HG02588 (cell line): Measurements from ENCODE around the gene GUCY1A1.
A peak's percentile ranks its signal among the peaks of the same experiment; 100 is the strongest.

ENCODE experiments used
- ATAC-seq: cut with Tn5 transposase; IDR thresholded peaks from one replicate; pipeline ENCODE4 v1.9.1; 2021; ENCODE audit warnings: mild to moderate bottlenecking, moderate library complexity; ENCODE audit not compliant: unreplicated experiment

Gene GUCY1A1

GRCh38 chr4:155734065-155734464 lies 67.4 kb downstream of the GUCY1A1 start:
- no peak for ATAC-seq

DNA sequence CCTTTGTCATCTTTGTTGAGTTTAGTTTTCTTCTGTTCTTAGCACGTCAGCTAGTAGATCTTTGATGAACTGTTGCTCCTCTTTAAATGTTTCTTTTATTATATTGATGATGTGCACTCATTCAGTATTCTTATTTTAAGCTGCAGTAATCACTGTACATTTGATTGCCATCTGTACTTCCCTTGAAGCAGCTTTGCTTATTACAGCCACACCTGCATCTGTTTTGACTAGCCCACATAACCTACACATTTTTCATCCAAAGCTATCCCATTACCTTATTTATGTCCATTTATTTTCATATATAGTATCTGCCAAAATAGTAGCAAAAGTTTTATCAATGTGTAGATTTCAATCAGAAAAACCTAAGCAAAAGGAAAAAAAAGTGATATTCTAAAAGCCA lies 68.3 kb downstream of the GUCY1A1 start:
- ATAC-seq, result no peak

- ATAC-seq, result no peak
Observed at GRCh38 chr4:155735496-155735895, 68.8 kb downstream of the GUCY1A1 start.

- no peak for ATAC-seq
Observed at GRCh38 chr4:155738548-155738947, 71.9 kb downstream of the GUCY1A1 start.

- no peak for ATAC-seq
Observed at GRCh38 chr4:155741546-155741945, 74.9 kb downstream of the GUCY1A1 start.

DNA sequence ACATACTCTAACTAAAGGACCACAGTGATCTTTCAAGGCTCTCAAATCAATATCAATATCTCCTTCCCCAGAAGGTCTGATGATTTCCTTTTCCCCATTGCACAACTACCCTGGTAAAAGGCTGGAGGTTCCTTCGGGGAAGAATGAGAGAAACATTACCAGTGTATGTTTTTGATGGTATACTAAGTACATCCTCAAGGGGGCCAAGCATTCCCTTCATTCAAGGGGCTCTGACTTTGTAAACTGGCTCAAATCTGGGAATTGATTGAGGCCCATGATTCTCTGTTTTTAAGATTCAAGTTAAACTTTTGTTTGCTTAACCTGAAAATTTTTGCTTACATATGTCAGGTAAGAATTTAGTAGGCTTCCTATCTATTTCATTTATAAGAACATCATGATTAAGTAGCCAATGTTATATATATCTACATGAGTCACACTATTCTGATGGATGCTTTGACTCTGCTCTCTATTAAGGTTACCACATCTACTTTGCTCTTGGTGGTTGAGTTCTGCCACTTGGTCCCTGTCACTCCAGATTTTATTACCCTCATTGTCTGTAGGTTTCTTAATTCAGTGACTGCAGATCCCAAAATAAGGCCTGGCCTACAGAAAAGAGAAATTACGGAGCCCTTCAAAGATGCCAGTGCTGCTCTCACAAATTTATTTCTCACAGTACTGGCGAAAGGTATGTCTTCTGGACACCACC lies 75.8 kb downstream of the GUCY1A1 start:
- ATAC-seq, result no peak

DNA sequence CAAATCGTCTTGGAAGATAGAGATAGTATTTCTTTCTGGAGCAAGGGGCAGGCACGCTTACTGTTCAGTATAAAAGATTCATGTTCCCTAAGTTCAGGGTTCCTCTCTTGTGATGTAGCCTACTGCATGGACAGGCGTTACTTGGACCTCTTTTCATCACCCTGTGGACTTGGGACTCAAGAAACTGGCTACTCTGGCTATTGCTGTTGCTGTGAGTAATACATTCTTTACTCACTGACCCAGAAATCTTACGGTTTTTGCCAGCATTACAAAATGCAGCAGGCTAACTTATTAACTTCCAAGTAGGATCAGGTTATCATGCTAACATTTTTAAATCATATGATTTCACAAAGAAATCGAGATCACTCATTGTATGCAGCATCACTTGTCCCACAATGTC lies 79.3 kb downstream of the GUCY1A1 start:
- no peak for ATAC-seq

DNA sequence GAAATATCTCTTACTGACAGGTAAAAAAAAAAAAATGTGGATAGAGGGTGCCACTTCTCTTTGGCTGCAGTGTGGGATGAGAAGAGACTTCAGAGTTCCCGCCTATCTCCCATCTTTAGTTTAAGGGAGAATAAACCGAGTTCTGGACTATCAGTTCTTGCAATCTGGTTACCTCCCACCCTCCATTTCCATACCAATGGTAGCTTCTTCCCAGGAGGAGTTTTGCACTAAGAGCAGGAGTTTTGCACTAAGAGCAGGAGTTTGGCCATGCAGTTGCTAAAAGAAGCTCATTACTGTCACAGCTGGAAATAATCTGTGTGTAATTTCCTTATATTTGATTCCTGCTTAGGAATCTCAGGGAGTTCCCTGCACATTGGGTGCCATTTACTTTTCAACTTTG lies 81.4 kb downstream of the GUCY1A1 start:
- no peak for ATAC-seq

GRCh38 chr4:155749041-155749440 lies 82.4 kb downstream of the GUCY1A1 start:
- no peak for ATAC-seq

DNA sequence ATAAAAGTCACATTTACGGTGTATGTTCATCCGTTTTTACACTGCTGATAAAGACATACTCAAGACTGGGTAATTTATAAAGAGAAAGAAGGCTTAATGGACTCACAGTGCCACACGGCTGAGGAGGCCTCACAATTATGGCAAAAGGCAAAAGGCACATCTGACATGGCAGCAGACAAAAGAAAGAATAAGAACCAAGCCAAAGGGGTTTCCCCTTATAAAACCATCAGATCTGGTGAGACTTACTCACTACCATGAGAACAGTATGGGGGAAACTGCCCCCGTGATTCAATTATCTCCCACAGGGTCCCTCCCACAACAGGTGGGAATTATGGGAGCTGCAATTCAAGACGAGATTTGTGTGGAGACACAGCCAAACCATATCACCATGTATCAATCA lies 84.9 kb downstream of the GUCY1A1 start:
- no peak for ATAC-seq

GRCh38 chr4:155757745-155758265 lies 91.2 kb downstream of the GUCY1A1 start:
- no peak for ATAC-seq

GRCh38 chr4:155758481-155759371 lies 92.1 kb downstream of the GUCY1A1 start, which contains the start of gene GUCY1B1:
TSS of gene GUCY1B1 (plus strand) at chr4:155759021. CDS start at chr4:155759141, 120 bp downstream.
- ATAC-seq, result peak; percentile 97

DNA sequence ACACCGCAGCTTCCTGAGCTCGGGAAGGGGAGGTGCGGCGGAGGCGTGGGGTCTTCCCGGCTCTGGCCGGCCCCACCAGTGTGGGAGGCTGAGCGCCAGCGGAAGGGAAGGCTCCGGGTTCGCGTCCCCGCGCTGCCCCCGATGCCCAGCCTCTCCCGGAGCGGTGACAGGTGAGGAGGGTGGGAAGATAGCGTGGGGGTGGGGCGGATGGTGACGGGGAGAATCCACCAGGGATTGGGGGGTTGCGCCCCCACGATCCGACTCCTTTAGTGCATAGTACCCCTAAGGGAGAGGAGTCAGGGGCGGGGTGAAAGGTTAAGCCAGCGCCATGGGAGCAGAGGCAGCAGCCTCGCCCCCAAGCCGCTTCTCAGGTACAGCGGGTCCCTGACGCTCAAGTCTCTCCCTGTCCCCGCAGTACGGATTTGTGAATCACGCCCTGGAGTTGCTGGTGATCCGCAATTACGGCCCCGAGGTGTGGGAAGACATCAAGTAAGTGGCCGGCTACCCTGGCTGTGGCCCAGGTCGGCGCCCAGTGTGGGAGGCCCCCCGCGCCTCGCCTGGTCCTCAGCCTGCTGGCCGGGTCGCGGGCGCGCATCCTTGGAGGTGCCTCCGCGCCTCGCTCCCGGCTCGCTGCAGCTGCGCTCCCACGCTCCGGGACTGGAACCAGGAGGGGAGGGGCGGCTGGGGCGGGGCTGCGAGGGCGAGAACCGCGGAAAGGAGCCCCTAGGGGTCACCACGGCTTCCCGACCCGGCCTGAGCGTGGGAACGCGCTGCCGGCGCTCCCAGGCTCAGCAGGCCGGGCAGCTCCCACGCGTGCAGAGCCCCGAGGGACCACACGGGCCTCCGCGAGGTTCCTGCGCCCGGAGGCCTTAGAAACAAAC lies 93.0 kb downstream of the GUCY1A1 start:
- ATAC-seq, result peak; percentile 20

GRCh38 chr4:155761047-155761446 lies 94.4 kb downstream of the GUCY1A1 start:
- ATAC-seq, result no peak

- no peak for ATAC-seq
Observed at GRCh38 chr4:155761916-155762315, 95.3 kb downstream of the GUCY1A1 start.

- no peak for ATAC-seq
Observed at GRCh38 chr4:155762334-155762733, 95.7 kb downstream of the GUCY1A1 start.

DNA sequence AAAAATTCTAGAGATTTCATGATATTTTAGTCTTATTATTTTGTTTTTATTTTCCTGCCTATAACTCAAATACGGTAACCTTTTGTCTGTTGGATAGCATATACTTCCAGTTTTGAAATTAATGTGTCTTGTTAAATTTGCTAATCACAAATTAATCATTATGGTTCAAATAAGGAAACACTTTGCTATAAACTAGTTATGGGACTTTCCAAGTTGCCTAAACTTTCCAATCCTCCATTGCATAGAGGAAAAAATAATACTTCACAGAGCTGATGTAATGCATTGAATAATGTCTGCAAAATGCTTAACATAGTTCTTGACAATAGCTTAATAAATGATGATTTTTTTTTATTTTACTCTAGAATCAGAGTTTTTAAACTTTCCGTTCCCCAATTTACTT lies 96.9 kb downstream of the GUCY1A1 start:
- no peak for ATAC-seq

DNA sequence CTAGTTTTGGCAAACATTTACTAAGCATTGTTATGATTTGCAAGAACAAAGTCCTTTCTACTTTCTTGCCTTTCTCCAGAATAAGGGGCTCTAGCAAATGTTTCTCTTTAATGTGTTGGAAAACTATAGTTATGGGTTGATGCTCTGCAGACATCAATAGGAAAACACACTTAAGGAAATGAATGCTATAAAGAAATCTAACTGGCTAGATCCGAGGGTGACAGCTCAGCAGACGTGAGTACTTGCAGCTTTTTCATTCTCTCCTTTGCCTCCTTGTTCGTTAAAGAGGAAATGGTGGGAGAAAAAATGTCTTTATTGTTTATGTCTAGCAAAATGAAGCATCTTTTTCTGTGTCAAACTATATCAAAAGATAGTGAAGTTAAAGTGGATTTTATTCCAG lies 98.5 kb downstream of the GUCY1A1 start:
- no peak for ATAC-seq

DNA sequence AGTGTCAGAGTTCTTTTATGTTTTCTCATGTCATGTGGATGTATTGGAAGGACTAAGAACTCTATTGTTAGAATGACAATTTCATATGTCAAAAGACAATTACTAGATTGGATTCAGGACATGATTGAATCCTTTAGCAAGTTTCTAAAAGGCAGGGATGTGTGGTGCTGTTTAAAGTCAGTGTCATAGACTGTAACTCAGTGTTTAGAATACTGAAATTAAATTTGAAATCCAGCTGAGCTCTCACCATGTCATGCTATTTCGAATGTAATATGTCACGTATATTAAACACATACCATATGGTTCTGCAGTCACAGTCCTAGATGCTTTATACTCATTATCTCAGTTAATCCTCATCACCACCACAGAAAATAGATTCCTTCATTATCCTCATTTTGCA lies 100.0 kb downstream of the GUCY1A1 start:
- no peak for ATAC-seq

- ATAC-seq, result no peak
Observed at GRCh38 chr4:155768370-155768769, 101.7 kb downstream of the GUCY1A1 start.

DNA sequence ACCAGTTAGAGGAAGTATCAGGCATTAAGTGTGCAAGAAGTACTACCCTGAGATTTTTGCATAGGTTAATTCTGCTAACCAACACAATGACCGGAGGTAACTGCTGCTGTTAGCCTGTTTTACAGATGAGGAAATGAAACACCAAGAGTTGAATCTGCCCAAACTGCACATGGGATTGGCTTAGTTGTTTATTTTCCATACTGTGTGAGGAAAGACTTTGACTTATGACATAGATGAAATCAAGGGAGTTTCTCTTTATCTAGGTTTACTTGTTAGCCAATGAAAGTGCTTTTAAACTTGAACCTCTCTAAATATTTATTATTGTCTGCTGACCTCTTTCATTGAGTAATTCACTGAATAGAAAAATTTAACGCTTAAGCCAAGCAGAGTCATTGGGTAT lies 102.4 kb downstream of the GUCY1A1 start:
- ATAC-seq, result peak; percentile 65
